HG03558 (cell line): Measurements from ENCODE around the gene ERO1A.

Source experiments
- ATAC-seq: cut with Tn5 transposase; IDR thresholded peaks from one replicate; pipeline ENCODE4 v1.9.1; 2021; ENCODE audit warnings: moderate number of reproducible peaks; ENCODE audit not compliant: unreplicated experiment; ENCODE audit errors: extremely low read depth

Gene ERO1A

DNA sequence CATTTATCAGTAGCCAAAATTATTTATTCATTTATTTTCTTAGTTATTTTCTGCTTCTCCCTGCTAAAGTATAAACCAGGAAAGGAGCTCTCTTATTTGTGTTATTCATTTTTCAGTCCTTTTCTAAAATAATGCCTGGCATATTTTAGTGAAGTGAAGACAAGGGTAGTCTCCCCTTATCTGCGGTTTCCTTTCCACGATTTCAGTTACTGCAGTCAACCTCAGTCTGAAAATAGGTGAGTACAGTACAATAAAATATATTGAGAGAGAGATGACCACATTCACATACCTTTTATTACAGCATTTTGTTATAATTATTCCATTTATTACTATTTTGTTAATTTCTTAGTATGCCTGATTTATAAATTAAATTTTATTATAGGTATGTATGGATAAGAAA is 85.2 kb downstream of the ERO1A start:
- no peak for ATAC-seq

GRCh38 chr14:52609445-52610044 is 85.8 kb downstream of the ERO1A start:
- no peak for ATAC-seq

DNA sequence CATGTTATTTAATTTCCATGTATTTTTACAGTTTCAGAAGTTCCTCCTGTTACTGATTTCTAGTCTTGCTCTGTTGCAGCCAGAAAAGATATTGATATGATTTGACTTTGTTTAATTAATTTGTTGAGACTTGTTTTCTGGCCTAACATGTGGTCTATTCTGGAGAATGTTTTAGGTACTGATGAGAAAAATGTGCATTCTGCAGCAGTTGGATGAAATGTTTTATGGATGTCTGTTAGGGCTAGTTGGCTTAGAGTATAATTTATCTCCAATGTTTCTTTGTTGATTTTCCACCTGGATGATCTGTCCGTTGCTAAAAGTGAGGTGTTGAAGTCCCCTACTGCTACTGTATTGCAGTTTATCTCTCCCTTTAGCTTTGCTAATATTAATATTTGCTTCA is 88.3 kb downstream of the ERO1A start:
- ATAC-seq = no peak

- no peak for ATAC-seq
Observed at GRCh38 chr14:52602131-52602530, 93.2 kb downstream of the ERO1A start.

DNA sequence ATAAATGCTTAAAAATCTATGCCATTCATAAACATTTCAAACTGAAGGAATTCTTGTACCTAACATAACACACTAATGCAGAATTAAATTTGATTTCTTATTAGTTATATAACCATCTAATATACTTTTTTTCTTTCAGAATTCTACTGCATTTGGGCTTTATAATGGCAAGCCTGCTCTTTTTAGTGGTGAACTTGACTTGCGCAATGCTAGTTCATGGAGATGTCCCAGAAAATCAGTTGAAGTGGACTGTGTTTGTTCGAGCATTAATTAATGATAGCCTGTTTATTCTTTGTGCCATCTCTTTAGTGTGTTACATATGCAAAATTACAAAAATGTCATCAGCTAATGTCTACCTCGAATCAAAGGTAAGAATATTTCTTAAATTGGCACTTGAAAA is 95.4 kb downstream of the ERO1A start:
- ATAC-seq = no peak

- ATAC-seq = no peak
Observed at GRCh38 chr14:52598568-52598967, 96.8 kb downstream of the ERO1A start.

DNA sequence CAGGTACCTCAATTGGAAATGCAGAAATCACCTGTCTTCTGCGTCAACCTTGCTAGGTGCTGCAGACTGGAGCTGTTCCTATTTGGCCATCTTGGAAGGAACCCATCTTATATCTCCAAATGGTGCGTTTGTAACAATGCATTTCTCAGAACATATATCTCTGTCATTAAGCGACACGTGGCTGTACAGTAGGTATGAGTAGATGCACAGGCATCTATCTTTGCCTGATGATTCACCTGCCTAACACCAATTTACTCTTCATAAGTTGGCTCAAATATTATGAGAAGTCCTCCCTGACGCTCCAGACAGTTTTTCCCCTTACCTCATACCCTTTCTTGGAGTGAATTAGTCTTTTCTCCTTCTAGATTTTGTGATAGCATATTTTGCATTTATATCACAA is 98.5 kb downstream of the ERO1A start:
- ATAC-seq = no peak

DNA sequence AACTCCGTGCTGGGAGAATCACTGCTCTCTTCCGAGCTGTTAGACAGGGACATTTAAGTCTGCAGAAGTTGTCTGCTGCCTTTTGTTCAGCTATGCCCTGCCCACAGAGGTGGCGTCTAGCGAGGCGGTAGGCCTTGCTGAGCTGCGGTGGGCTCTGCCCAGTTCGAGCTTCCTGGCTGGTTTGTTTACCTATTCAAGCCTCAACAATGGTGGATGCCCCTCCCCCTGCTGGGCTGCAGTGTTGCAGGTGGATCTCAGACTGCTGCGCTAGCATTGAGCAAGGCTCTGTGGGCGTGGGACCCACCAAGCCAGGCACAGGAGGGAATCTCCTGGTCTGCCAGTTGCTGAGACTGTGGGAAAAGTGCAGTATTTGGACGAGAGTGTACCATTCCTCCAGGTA is 99.0 kb downstream of the ERO1A start:
- ATAC-seq = no peak

DNA sequence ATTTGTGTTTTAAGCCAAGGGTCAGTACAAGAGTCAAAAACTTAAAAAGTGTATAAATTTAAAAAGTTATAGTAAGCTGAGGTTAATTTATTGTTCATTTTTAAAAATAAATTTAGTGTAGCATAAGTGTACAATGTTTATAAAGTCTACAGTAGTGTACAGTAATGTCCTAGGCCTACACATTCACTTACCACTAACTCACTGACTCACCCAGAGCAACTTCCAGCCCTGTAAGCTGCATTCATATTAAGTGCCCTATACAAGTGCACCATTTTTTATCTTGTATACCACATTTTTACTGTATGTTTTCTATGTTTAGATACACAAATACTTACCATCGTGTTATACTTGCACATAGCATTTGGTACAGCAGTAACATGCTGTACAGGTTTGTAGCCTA is 105.0 kb downstream of the ERO1A start:
- ATAC-seq = no peak
